ENCODE results near the gene ABHD2. TPM values are rescaled to one million over a fixed set of nuclear protein-coding genes. Genes with fewer than 3 reads are reported as not detected.

ABHD2 gene
- total and polyA plus RNA-seq, 8 donors, result 7.9 to 151 (median 117) TPM

- Histone ChIP-seq H3K27me3 (no peaks in the 10 kb centered on the region), H3K27ac (no peak overlapping the region), H3K4me3 (no peak overlapping the region), H3K9me3 (no peaks in the 10 kb centered on the region), H3K36me3 (no peaks in the 10 kb centered on the region), H3K4me1 (no peaks in the 10 kb centered on the region)
- FAIRE-seq (no peak), ATAC-seq (peak in 2 of 4 donors; percentile 49 to 70), DNase-seq (peak in 1 of 6 donors; percentile 36)
- TF ChIP-seq CTCF (IDR thresholded peaks at IDR 0.05), result no peak
- WGBS, 2 donors, result 79 to 86% methylated on average over 5 of the region's 5 CpGs
- intact Hi-C loops (cut with DNase I), result loop anchor here in 1 of 3 donors (10.0 kb wide), 1 partner anchor 56 kb away; no protein-coding TSS in a partner anchor
These were observed 19.9 kb upstream of the ABHD2 start for GRCh38 chr15:89068325-89068784.

- Histone ChIP-seq H3K4me3 (no peak overlapping the region), H3K4me1 (no peaks in the 10 kb centered on the region), H3K36me3 (no peaks in the 10 kb centered on the region), H3K27me3 (no peaks in the 10 kb centered on the region), H3K27ac (no peak overlapping the region), H3K9me3 (no peaks in the 10 kb centered on the region)
- no peak for TF ChIP-seq CTCF (IDR thresholded peaks at IDR 0.05)
- WGBS, 2 donors, result 86 to 90% methylated on average over 7 of the region's 7 CpGs
- FAIRE-seq (no peak), DNase-seq (no peak), ATAC-seq (peak in 2 of 4 donors; percentile 24 to 71)
- intact Hi-C loops (cut with DNase I), result no loop called here
These were observed 17.8 kb upstream of the ABHD2 start for GRCh38 chr15:89070197-89071124.

GRCh38 chr15:89071471-89071870 is 16.8 kb upstream of the ABHD2 start:
- FAIRE-seq (no peak), DNase-seq (no peak), ATAC-seq (no peak)
- Histone ChIP-seq H3K27ac (no peak overlapping the region), H3K9me3 (no peaks in the 10 kb centered on the region), H3K36me3 (no peaks in the 10 kb centered on the region), H3K4me1 (no peaks in the 10 kb centered on the region), H3K4me3 (no peak overlapping the region), H3K27me3 (no peaks in the 10 kb centered on the region)
- intact Hi-C loops (cut with DNase I), result no loop called here
- whole genome bisulfite sequencing, 2 donors, result 67 to 70% methylated on average over 4 of the region's 4 CpGs
- no peak for TF ChIP-seq CTCF (IDR thresholded peaks at IDR 0.05)

GRCh38 chr15:89072277-89072869 is 15.9 kb upstream of the ABHD2 start:
- no peak for TF ChIP-seq CTCF (IDR thresholded peaks at IDR 0.05)
- H3K27me3 ChIP-seq, result no peaks in the 10 kb centered on the region
- no peak overlapping the region for H3K4me3 ChIP-seq
- ATAC-seq (no peak), FAIRE-seq (no peak), DNase-seq (no peak)
- H3K36me3 ChIP-seq, result no peaks in the 10 kb centered on the region
- no peaks in the 10 kb centered on the region for H3K4me1 ChIP-seq
- no peaks in the 10 kb centered on the region for H3K9me3 ChIP-seq
- H3K27ac ChIP-seq, result no peak overlapping the region
- WGBS, 2 donors, result 75 to 84% methylated on average over 3 of the region's 3 CpGs
- intact Hi-C loops (cut with DNase I), result no loop called here
